ENCODE data around the gene CDC42SE2.
"Not testable (repeated sequence)": the region's sequence is repeated elsewhere in the genome, so short reads cannot be mapped to it uniquely, and the experiment has no call there.

The CDC42SE2 gene

DNA sequence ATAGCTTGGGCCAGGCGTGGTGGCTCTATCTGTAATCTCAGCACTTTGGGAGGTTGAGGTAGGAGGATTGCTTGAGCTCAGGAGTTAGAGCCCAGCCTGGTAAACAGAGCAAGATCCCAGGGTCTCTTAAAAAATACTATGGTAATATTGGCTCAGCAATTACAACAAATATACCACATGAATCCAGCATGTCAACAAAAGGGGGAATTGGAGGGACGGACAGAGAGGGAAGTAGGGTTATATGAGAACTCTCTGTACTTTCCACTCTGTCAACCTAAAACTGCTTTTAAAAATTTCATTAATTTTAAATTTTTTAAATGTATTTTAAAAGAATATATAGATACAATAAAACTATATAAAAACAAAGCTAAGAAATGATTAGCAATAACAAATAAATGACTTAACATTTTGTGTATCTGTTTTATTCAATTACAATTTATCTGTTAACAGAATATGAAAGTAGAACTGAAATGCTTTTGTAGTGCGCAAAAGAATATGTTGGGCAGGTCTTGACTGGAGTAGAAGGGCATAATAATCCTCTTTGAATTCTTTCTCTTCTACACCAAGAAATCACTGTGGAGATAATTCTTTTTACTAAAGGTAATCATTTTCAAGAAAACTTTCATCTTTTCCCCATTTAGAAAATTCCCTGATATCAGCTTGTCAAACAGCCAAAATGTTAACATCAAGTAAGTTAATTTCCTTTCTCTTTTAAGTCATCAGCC lies 12.9 kb upstream of the CDC42SE2 start:
- DNase-seq (ENCODE audit: low read depth in 3 of 3): no peak

DNA sequence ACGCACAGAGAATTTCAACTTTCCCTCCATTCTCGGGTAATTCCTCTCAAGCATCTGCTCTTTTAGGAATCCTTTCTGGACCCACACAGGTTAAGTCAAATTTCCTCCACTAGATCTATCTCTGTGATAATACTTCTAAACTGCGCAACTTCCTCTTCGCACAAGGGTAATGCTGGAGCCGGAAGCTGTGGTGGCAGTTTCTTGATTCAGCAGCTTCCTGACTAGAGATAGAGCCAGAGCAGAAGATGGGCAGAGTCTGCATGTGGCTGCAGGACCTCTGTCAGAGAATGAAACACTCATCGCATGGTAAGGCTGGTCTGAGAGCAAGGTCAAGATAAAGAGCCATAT lies 11.1 kb upstream of the CDC42SE2 start:
- peak in 2 of 3 experiments; percentile 53 to 60 for DNase-seq (ENCODE audit: low read depth in 3 of 3)

DNA sequence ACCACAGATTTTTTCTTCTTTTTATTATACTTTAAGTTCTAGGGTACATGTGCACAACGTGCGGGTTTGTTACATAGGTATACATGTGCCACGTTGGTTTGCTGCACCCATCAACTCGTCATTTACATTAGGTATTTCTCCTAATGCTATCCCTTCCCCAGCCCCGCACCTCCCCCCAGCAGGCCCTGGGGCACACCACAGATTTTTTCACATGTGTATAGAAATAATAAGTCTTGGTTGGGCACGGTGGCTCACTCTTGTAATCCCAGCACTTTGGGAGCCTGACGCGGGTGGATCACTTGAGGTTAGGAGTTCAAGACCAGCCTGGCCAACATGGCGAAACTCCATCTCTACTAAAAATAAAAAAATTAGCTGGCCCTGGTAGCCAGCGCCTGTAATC lies 9.8 kb upstream of the CDC42SE2 start:
- DNase-seq (ENCODE audit: low read depth in 3 of 3): not testable (repeated sequence)

DNA sequence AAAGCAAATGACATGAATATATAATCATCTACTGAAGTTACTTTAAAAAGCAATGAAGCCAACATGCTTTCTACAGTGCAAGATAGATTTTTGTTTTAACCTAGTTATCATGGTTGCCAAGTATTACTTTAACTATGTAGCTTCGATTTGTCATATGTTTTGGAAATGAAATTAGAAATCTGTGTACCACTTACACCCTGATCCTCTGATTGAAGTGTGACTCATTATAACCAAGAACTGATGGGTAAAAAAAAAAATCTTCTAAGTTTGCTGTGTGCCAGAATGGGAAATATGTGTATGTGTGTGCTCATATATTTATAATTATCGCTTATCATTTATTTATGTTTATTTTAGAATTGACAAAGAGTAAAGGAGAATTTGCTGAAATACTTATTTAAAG lies 9.1 kb upstream of the CDC42SE2 start:
- no peak for DNase-seq (ENCODE audit: low read depth in 3 of 3)

DNA sequence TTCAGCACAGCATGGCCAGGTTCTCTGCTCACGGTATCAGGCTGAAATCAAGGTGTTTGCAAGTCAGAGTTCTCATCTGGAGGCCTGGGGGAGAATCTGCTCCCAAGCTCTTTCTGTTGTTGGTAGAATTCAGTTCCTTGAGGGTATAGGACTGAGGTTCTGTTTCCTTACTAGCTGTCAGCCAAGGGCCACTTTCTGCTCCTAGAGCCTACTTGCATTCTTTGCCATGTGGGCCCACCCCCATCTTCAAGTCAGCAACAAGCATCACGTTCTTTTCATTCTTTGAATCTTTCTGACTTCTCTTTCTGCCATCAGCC lies 7.4 kb upstream of the CDC42SE2 start:
- DNase-seq (ENCODE audit: low read depth in 3 of 3): no peak

DNA sequence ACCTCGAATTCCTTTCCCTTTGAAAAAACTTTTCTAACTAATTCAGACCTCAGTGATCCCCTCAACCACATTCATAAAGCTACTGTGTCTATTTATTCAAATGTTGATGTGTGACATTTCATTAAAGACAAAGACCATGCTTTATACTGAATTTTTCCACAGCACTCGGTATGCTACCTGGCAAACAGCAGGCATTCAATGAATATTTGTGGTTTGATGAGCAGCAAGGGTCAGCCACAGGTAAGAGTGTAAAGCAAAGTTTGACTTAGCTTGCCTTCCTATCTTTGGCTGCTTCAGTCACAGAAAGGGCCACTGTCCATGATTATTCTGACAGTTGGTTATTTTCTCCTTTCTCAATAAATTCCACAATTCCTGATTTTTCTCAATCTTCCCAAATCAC lies 5.1 kb upstream of the CDC42SE2 start:
- DNase-seq (ENCODE audit: low read depth in 3 of 3): no peak

DNA sequence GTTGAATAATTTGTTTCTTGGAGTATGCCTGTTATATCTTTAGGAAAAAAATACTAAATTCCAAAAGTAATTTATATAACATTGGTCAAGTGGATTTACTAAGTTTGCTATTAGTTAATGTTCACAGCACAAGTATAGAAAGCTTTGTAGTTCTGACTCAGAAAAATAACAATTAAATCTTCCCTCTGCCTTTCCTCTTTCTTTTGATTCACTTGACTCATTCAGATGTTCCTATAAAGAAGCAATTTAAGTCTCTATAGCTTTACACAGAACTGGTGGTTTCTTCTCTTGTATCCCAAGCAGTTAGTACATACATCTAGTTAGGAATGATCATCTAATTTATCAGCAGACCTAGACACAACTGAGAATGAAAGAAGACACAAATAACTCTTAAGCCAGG lies 4.5 kb upstream of the CDC42SE2 start:
- no peak for DNase-seq (ENCODE audit: low read depth in 3 of 3)

DNA sequence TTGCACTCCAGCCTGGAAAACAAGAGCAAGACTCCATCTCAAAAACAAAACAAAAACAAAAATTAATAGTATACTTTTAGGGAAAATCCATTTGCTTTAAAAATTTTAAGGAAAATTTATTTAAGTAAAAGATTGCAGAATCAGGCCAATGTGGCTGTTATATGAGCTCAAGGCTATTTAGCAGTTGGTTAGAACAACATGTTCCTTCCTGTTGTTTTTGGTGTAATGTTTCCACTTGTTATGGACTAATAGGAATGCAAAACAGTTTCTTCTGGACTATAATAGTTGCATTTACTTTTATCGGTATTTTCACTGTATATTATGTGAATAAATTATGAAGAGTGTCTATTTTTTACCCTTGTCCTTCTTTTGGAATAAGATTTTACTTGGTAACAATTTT lies 3.0 kb upstream of the CDC42SE2 start:
- no peak for DNase-seq (ENCODE audit: low read depth in 3 of 3)

DNA sequence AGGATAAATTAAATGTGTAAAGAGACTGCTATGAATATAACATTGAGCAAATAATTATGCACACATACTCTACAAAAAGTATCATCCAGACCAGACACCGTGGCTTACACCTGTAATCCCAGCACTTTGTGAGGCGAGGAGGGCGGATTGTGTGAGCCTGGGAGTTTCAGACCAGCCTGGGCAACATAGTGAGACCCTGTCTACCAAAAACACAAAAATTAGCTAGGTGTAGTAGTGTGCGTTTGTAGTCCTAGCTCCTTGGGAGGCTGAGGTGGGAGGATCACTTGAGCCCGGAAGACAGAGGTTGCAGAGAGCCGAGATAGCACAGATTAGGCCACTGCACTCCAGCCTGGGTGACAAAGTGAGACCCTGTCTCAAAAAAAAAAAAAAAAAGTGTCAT lies 2.4 kb upstream of the CDC42SE2 start:
- no peak for DNase-seq (ENCODE audit: low read depth in 3 of 3)

DNA sequence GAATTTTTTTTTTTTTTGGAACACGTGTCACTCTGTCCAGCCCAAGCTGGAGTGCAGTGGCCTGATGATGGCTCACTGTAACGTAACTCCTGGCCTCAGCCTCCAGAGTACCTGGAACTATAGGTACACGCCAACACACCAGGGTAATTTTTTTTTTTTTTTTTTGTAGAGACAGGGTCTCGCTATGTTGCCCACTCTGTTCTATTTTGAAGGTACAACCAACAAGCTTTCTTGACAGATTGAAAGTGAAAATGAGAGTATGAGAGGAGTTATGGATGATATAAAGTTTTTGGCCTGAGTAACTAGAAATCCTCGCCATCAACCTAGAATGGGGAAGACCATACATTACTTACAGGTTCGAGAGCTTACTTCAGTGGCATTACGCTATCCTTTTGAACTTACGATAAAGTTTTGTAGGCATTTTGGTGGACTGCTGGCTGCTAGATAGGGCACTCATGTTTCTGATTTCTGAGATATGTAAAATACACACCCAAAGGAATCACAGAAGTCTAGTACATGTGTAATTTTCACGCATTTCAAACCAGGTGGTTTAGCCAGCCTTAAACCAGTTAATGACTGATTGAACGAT lies 806 bp upstream of the CDC42SE2 start:
- DNase-seq (ENCODE audit: low read depth in 3 of 3): no peak

DNA sequence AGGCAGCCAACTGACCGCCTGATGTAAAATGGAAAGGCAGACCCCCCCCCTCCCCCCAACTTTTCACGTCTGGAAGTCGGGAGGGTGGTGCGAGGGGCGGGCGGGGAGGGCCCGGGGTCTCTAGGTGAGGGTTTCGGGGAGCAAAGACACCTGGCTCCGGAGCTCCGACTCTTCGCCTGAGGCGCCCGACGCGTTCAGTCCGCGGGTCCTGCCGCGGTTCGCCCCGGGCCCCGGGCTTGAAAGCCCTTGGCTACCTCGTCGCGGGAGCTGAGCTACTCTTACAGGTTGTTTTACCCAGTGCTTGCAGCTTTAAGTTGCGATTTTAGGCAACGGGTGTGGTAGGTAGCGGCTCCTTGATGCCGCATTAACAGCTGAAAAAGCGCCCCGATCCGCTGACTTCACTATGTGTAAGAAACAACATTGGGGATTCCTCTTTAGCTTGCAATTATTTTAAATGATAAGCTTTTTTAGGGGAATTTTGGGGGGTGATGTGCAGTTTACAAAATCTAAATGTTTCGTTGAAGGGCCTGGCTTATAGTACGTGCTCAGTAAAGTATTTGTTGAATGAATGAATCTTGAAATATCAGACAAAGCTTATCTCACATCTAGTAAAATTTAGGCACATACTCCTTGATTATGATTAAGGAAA lies 722 bp downstream of the CDC42SE2 start:
- peak in 1 of 3 experiments; percentile 14 for DNase-seq (ENCODE audit: low read depth in 3 of 3)

DNA sequence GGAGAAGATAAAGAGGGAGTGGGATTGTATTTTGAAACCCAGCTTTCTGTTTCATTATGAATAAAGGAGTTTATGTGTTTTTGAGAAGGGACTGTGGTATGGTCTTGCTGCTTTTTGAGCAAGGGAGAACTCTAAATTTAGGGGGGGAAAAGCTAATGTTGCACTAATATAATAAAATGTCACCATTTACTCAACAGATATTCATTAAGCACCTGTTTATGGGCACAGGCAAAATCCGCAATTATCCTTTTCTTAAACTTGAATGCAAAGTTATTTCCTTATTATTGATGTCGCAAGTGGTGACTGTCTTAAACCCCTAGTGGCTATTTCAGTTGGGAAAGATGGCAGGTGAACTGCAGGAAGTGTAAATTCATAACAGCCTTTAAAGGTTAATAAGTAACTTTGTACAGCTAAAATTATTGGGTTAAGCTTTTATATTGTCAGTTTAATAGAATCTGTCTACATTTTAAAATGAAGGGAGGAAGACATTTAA lies 1.5 kb downstream of the CDC42SE2 start:
- DNase-seq (ENCODE audit: low read depth in 3 of 3): no peak

DNA sequence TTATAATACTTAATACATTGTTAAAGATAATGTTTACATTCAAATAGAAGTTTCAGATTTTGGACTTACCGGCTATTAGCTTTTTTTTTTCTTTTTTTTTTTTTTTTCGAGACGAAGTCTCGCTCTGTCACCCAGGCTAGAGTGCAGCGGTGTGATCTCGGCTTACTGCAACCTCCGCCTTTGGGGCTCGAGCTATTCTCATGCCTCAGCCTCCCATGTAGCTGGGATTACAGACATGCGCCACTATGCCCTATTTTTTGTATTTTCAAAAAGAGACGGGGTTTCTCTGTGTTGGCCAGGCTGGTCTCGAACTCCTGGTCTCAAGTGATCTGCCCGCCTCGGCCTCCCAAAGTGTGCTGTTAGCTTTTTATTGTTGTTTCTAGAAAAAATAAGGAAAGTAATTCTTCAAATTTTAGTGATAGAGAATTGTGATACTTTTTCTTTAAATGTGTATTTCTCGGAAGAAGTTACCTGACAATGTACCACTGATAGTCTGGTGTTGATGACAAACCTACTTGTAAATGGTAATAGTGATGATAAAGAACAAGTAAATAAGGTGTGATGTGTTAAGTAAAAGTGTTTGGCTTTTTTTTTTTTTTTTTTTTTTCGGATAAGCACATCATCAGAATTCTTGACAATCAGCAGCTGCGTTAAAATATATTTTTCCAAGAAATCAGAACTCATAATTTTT lies 2.7 kb downstream of the CDC42SE2 start:
- DNase-seq (ENCODE audit: low read depth in 3 of 3): peak in 1 of 3 experiments; percentile 13

DNA sequence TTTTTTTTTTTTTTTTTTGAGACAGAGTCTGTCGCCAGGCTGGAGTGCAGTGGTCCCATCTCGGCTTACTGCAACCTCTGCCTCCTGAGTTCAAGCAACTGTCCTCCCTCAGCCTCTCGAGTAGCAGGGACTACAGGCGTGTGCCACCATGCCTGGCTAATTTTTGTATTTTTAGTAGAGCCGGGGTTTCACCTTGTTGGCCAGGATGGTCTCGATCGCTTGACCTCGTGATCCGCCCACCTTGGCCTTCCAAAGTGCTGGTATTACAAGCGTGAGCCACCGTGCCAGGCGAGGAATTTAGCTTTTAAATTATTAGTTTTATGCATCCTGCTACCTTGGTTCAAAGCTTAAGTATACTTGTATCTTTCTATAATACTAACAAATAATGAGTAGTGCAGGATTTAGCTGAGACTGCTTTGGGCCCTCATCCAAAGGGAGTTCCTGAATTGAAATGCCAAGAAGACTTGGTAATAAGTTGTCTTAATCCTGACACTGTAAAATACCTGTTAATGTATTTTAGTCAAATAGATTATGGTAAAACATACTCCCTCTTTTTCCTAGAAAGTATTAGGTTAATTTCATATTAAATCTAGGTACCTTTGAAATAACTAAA lies 5.0 kb downstream of the CDC42SE2 start:
- no peak for DNase-seq (ENCODE audit: low read depth in 3 of 3)

DNA sequence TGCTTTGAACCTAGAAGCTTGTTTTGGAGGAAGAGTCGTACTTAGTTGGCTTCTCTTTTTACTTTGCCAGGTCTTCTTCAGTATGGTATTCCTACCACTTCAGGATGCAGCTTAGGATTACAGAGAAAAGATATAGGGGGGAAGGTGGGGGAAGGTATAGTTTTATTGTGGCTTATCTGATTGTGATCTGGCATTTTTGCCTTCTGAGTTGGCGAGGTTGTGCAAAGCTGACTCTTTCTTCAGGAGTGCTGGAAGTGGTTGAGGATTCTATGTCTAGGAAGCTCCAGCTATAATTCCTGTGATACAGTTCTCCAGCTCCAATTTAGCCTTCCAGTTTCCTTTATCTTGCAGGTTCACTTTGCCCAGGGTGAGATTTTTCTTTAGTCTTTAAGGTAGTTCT lies 7.0 kb downstream of the CDC42SE2 start:
- no peak for DNase-seq (ENCODE audit: low read depth in 3 of 3)

DNA sequence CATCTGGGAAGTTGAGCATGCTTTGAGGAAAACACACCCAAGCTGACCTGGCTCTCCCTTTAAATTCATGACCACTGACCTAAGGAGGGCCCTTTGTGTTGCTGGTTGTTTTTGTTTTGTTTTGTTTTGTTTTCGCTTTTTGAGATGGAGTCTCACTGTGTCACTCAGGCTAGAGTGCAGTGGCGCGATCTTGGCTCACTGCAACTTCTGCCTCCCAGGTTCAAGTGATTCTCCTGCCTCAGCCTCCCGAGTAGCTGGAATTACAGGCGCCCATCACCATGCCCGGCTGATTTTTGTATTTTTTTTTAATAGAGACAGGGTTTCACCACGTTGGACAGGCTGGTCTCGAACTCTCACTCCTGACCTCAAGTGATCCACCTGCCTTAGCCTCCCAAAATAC lies 8.0 kb downstream of the CDC42SE2 start:
- not testable (repeated sequence) for DNase-seq (ENCODE audit: low read depth in 3 of 3)

DNA sequence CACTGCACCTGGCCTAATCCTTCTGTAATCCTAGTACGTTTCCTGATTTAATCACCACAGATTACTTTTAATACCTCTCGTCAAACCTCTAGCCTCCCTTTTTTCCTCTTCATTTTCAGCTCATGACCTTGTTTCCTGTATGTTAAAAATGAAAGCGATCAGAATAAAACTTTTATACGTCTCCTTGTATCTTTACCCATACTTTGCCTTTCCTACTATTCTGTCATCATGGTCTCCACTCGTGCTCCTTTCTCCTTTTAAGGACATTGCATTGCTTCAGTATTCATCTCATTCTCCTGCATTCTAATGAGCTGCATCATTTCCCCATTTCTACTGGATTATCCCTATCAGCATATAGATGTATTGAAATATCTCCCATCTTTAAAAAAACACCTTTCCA lies 8.5 kb downstream of the CDC42SE2 start:
- DNase-seq (ENCODE audit: low read depth in 3 of 3): no peak

DNA sequence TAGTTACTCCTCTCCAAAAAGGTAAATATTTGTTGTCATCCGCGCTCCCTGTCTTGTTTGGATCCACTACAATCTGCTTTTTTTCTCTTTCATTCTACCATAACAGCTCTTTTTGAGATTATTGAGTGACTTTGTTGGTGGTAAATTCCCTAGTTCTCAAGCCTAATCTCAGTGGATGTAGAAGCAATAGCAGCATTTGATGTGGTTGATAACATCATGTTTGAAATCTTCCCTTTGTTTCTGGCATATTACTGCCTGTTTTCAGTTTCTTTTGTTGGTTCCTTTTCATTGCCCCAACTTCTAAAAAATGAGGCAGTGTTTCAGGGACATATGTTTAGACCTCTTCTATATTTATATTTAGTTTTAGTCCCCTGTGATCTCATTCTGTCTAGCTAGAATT lies 8.9 kb downstream of the CDC42SE2 start:
- DNase-seq (ENCODE audit: low read depth in 3 of 3): no peak

DNA sequence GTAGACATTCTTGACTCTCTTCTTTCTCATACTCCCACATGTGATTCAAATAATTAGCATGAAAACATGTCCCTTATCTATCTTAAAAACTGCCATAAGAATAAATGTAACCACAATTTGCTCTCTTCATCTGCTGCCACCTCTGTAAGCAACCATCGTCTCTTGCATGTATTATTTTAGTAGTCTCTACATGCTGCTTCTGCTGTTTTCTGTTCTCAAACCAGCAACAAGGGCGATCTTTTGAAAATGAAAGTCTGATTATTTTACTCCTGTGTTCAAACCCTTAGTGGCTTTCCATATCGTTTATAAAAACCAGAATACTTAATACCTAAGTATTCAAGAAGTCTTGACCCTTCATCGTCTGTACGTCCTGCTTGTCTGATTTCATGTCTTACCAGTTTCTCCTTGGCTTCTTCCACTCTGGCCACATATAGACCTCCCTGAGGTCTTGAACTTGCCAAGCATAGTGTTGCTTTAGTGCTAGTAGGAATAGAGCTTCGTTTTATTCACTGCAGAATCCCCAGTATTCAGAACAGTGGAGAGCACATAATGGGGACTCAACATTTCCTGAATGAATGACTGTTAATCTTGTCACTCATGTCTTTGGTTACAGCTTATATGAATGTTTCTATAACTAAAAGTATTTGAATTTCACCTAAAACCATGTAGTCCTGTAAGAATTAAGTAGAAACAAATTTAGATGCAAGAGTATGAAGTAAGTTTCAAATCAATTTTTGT lies 10.6 kb downstream of the CDC42SE2 start:
- DNase-seq (ENCODE audit: low read depth in 3 of 3): no peak

DNA sequence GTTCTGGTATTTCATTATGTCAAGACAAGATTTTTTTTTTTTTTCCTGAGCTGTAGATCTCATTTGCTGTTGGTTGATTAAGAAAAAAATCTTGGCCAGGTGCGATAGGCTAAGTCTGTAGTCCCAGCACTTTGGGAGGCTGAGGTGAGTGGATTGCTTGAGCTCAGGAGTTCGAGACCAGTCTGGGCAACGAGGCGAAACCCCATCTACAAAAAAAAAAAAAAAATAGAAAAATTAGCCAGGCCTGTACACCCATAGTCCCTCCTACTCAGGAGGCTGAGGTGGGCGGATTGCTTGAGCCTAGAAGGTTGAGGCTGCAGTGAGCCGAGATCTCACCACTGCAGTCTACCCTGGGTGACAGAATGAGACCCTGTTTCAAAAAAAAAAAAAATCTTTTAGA lies 12.2 kb downstream of the CDC42SE2 start:
- peak in 1 of 3 experiments; percentile 18 for DNase-seq (ENCODE audit: low read depth in 3 of 3)

DNA sequence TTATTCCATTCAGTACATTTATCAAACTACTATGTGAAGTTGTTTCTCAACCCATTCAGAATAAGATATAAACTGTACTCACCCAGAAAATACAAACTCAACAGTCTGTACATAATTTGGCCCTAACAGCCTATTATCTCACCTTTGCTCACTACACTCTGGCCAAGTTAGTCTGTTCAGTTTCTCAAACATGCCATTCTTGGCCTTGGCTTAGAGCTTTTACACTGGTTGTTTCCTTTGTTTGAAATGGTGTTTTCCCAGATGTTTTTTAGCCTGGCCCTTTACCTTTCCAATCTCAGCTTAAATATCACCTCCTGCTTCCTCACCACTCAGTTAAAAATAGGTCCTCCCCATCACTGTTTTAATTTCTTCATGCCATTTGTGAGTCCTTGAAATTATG lies 13.6 kb downstream of the CDC42SE2 start:
- DNase-seq (ENCODE audit: low read depth in 3 of 3): no peak

Measured in stimulated activated CD4-positive, alpha-beta T cell treated with anti-CD3 and anti-CD28 coated beads, TNF-alpha, amount 100 ng/mL, for 4 hours (primary cell).